Kasumi-1 (cell line): ENCODE measurements around the gene MAP6.
A peak's percentile ranks its signal among the peaks of the same experiment; 100 is the strongest.

Source experiments
- DNase-seq, 2 experiments: peaks; one replicate each; lab custom pipeline; 2025; lab: John Stamatoyannopoulos, UW

The MAP6 gene

DNA sequence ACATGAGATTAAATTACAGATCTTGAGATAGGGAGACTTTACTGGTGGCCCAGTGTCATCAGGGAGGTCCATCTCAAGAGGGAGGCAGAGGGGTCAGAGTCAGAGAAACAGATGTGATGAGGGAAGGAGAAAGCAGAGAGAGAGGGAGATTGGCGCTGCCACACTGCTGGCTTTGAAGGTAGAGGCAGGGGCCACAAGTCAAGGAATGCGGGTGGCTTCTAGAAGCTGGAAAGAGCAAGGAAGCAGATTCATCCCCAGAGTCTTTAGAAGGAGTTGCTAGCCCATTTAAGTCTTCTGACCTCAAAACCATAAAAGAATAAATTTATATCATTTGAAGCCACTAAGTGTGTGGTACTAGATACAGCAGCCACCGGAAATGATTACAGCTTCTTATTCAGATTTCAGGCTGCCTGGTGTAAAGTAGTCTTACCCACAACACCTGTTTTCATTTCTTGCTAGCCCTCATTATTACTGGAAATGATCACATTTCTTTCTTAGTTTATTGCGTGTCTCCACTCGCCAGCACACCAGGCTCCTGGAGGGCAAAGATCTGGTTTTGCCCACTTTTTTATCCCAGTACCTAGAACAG, 119.4 kb downstream of the MAP6 start:
- no peak for DNase-seq

DNA sequence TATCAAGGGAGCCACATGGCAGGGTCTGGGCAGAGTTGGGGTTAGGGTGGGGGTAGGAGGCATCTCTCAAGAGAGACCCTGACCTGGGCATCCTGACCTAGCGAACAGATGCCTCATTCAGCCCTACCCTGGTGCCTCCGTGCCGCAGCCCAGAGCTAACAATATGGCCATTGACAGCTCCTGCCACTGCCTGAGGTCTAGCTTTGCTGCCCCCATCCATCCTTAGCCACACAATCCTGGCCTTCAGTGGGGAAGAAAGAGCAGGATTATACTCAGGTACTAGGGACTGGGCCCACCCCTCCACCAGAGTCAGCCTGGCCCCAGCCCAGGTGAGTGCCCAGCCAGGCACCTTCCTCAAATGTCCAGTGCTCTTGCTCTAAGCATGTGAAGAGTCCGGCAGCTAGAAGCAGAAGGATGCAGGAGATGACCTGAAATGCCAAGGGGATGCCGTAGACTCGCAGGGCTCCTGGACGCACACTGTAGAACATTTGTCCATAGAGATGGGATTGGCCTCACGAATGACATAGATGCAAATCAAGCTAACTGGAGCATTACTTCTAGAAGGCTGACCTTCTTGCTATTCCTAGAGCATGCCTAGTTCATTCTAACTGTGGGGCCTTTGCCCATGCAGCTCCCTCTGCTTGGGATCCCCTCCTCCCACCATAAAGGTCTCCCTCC, 120.1 kb downstream of the MAP6 start:
- DNase-seq, result no peak

DNA sequence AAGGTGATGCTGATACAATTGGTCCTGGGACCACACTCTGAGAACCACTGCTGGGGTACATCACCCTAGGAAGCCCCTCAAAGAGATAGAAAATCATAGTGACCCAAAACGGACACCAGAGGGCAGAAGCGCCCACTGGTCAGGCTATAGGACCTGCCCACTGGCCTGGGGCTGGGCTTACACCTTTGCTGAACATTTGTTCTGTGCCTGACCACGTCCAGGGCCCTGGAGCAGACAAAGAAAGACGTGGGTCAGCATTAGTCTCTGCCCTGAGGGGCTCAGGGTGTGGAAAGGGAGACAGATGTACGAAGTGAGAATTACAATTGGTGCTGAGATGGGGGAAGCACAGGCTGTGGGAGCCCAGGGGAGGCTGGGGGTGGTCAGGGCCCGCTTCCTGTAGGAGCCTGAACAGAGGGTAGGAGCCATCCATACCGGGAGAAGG, 121.2 kb downstream of the MAP6 start:
- DNase-seq, result peak; percentile 14 to 35

DNA sequence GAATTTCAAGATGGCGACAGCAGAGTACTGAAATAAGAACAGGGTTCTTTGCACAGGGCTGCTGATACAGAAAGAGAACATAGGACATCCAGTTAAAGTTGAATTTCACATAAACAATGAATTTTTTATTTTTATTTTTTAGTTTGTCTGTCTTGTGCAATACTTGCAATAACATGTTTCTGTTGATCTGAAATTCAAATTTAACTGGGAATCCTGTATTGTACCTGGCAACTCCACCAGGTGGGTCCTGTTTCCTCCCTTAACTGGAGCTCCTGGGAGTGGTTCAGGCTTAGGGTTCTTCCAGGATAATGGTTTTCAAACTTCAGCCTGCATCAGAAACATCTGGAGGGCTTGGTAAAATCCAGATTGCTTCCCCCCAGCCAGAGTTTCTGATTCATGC, 121.7 kb downstream of the MAP6 start:
- DNase-seq, result no peak

DNA sequence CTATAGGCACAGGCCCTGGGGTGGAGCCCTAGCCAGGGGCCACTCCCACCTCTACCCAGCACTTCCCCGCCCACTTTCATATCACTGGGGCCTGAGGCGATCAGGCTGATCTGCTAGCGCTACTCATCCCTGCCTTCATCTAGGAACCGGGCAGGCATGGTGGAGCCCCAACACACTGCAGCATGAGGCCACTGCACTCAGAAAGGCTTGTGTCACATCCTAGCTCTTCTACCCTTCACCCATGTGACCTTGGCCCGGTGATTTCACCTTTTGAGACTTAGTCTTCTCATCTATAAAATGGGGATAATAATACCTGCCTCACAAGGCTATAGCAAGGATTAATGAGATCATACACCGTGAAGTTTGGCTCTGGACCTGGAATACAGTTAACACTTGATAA, 125.0 kb downstream of the MAP6 start:
- no peak for DNase-seq

DNA sequence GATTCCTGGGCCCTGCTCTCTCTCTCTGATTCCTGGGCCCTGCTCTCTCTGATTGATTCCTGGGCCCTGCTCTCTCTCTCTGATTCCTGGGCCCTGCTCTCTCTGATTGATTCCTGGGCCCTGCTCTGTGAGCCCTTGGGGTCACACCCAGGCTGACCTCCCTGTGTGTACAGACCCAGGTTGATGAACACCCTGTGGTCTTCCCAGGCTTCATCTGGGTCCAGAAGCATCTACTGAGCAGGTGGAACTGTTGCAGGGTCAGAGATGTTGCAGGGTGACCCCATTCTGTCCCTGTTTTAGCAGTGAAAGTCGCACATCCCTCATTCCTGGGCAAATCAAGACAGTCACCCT, 126.8 kb downstream of the MAP6 start:
- no peak for DNase-seq

DNA sequence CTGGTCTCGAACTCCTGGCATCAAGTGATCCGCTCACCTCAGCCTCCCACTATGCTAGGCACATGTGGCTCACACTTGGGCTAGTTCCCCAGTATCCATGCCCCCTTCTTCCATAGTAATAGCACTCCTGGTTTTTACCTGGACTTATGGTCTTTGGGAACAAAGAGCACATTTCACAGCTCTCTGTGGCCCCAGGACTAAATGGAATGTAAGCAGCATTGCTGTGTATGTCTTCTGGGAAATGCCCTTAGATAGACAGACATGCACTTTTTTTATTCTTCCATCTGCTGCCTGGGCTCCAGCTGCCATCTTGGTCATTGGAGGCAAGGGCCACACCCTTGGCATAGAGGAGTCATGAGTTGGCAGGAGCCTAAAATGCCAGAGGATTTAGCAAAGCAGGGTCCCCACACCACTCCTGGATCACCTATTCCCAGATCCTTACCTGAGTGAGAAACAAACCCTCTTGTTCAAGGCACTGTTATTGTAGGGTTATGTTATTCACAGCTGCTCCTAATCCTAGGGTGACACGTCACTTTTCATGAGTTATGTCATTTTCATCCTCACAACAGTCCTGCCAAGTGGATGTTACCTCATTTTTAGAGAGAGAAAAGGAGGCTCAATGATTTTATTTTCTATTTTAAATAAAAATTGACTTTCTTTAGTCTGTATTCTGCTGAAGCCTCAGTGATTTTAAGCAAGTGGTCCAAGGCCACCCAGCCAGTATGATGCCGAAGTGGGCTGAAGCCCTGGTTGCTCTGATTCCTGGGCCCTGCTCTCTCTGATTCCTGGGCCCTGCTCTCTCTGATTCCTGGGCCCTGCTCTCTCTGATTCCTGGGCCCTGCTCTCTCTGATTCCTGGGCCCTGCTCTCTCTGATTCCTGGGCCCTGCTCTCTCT, 127.4 kb downstream of the MAP6 start:
- no peak for DNase-seq

DNA sequence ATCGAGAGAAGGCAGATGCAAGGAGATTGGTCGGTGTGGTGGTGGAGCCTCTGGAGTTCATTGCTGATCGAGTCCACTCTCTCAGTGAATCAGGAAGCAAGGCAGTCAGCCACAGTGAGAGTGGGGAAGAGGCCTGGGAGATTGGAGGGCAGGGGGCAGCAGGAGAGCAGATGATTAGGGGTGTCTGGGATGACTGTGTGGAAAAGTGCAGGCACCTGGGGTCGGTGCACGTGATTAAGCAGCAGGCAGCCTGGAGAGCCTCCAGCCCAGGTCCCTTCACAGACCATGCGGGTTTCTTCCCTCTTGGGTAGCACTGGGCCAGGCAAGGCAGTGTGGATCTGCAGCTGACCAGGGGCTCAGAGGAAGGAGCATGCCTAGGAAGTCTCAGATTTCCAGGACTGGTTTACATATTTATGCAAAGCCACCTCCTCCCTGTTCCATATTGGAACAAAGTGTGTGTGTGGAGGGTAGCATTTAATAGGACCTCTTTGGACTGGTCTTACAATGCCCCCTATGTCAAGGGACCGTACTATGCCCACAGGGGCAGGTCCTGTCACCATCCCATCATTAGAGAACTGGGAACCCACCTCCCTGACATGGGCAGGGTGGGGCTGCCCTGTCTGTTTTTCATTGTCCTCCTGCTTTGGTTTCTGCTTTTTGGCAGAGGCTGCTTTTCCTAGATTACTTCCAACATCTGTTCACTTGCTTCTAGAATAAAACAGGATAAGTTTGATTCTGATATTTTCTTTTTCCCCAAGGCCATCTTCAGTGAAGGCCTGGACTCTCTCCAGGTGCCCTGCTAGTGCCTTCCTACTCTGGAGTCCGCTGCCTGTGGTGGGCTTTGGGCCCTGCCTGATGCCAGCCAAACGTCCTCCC, 129.1 kb downstream of the MAP6 start:
- no peak for DNase-seq

DNA sequence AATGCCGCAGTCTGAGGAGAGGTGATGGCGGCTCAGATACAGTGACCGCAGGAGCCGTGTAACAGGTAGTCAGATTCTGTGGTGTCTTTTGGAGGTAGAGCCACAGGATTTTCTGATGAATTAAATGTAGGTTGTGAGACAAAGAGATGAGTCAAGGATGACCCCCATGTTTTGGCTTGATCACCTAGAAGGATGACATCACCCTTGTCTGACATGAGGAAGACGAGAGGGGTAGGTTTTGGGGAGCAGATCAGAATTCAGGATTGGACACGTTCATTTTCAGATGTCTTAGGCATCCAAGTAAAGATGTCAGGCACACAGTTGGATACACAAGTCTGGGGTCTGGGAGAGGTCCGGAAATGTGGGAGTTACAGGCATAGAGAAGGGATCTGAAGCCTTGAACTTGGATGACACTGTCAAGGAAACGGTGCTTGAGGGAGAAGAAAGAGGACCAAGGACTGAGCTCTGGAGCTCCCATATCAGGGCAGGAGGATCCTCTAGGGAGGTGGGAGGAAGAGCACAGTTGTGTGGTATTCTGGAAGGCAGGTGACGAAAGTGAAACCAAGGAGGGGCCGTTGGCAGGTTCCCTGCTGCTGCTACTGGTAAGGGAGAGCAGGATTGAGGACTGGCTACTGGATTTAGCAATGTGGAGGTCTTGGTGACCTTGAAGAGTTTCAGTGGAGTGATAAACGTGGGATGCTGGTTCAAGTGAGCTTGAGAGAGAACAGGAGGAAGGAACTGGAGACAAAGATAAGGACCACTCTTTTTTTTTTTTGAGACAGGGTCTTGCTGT, 130.5 kb downstream of the MAP6 start:
- no peak for DNase-seq

DNA sequence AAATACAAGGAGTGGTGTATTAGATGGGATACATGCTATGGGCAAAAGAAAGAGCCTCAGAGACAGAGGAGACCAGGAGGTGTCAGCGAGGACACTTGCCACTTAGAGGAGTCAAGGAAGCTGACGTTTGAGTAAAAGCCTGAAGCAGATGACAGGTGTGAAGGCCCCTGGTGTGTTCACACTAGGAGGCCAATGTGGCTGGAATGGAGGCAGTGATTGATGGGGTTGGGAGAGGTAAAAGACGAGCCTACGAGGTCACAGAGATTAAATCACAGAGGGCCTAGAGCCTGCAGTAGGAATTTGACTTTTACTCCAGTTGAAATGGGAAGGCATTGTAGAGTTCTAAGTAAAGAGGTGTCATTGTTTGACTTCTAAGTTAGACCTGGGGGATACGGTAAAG, 131.1 kb downstream of the MAP6 start:
- DNase-seq, result no peak
